Stromal cell of bone marrow (primary cell): ENCODE measurements around the gene JSRP1.

Experiments used
- DNase-seq: peaks from one replicate; pipeline ENCODE4 v3.0.0-alpha.2; 2012; ENCODE audit warnings: low read depth

The JSRP1 gene

DNA sequence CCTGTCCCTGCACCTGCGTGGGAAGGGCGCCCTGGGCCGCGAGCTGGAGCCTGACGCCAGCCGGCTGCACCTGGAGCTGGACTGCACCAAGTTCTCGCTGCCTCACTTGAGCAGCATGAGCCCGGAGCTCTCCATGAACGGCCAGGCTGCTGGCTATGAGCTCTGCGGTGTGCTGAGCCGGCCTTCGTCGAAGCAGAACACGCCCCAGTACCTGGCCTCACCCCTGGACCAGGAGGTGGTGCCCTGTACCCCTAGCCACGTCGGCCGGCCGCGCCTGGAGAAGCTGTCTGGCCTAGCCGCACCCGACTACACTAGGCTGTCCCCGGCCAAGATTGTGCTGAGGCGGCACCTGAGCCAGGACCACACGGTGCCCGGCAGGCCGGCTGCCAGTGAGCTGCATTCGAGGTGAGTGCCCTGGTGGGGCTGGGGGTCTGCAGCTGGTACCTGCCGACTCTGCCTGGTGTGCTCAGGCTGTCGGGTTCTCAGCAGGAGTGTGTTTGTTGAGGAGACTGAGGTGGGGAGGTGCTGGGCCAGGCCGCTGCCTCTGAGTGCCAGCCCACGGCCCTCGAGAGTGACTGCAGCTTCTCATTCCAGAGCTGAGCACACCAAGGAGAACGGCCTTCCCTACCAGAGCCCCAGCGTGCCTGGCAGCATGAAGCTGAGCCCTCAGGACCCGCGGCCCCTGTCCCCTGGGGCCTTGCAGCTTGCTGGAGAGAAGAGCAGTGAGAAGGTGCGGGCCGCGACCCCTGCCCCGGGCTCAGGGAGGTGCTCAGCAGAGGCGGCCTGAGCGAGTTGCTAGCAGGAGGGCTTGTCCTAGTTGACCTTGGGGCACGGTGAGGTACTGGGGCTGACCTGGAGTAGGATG, 39.6 kb downstream of the JSRP1 start:
- no peak for DNase-seq

- DNase-seq, result no peak
These were observed 40.9 kb downstream of the JSRP1 start for GRCh38 chr19:2215281-2215751.

DNA sequence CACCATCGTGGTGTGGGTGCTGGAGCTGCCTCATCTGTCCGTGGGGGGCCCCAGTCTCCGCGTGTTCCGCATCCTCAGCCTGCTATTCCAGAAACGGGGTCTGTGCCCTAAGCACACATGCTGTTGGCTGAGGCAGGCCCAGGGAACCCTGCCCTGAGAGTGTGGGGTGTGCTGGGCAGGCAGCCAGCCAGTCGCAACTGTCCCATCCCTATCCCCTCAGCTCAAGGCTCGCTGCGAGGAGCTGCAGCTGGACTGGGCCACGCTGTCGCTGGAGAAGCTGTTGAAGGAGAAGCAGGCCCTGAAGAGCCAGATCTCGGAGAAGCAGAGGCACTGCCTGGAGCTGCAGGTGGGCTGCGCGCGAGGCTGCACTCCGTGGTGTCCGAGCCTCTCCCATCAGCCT, 42.0 kb downstream of the JSRP1 start:
- DNase-seq, result no peak

GRCh38 chr19:2213799-2214198, 42.4 kb downstream of the JSRP1 start:
- no peak for DNase-seq

- no peak for DNase-seq
These were observed 43.1 kb downstream of the JSRP1 start for GRCh38 chr19:2212861-2213711.

DNA sequence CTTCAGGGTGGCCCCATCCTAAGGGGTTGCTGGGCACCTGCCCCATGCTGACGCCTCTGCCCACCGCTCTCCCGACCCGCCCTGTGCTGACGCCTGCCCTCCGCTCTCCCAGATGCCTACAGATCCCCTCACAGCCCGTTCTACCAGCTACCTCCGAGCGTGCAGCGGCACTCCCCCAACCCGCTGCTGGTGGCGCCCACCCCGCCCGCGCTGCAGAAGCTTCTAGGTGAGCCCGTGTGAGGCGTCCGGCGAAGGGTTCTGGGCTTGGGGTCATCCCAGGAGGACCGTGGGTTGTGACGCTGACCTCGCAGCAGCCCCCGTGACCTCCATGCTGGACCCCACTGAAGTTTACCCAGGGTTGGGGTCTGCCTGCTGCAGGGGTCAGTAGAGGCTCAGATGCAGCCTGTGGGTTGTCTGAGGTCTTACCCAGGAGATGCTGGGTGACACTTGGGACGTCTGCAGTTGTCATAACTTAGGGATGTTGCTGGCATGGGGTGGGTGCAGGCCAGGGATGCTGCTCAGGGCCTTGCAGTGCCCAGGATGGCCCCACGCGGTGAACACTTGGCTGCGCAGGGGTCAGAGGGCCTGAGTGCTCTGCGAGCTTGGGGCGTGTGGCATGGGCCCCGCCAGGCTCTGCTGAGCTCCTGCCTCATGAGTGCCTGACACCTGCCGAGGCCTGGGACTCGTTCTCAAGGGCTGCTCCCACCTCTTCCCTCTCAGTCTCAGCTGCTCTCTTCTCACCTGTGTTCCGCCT, 45.1 kb downstream of the JSRP1 start:
- no peak for DNase-seq

- no peak for DNase-seq
These were observed 46.0 kb downstream of the JSRP1 start for GRCh38 chr19:2210206-2210605.

DNA sequence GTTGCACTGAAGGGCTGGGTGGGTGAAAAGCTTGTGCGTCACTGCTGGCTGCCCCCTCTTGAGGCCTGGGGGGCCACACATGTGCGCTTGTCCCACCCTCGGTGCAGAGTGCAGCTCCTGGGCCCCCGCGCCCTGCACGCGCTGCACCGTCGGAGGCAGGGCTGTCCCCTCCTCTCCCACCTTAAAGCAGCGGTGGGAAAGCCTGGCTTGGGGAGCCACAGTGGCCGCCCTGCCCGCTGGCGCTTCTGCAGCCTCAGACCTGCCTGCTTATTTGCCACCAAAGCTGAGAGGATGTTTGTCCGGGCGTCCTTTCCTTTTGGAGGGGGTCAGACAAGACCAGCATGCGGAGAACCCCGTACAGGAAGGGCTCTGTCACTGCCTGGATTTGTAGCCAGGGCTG, 46.8 kb downstream of the JSRP1 start:
- no peak for DNase-seq

- no peak for DNase-seq
These were observed 47.2 kb downstream of the JSRP1 start for GRCh38 chr19:2208975-2209374.

GRCh38 chr19:2207991-2208860, 48.0 kb downstream of the JSRP1 start:
- DNase-seq, result peak; percentile 64

DNA sequence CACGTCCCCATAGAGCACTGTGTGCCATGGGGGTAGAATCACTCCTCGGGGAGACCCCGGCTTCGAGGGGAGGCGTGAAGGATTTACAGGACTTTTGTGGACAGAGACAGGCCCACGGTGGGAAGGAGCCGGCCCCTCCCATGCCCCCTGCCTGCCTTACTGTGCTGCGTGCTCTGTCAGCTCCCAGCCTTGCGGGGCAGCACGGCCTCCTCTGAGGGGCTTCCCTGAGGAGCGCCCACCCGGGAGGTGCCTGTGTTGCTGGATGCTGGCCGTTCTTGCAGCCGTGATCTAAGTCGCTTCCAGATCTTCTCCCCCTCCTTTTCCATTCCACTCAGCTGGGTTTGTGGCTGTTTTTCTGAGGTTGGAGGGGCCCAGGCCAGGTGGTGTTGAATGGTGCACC, 49.2 kb downstream of the JSRP1 start:
- DNase-seq, result no peak

DNA sequence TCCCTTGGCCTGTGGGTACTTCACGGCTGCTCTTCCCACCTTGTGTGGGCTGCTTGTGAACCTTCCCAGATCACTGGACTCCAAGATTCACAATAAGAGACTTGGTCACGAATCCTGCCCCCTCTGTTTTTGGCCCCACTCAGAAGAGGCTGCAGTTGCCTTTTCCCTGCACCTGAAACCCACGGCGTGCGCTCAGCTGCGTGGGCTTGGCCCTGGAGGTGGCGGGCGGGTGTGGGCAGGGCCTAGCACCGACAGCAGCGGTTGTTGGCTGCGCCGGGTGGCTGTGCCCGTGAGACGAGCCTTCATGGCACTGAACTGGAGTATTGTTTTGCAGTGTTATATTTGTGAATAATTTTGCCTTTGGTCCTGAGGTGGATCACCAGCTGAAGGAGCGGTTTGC, 53.9 kb downstream of the JSRP1 start:
- no peak for DNase-seq
